Common myeloid progenitor, CD34-positive (primary cell): Measurements from ENCODE around the gene GASK1A.

ENCODE experiments used
- CTCF ChIA-PET: fragments of 350-600 bp; sonication (Branson Sonifier 250); formaldehyde crosslinking; loops from one replicate; lab custom pipeline; 2021; ENCODE audit warnings: antibody characterized with exemption; lab: Charles Lee
- POLR2A ChIA-PET: fragments of 350-600 bp; sonication (Branson Sonifier 250); formaldehyde crosslinking; loops from one replicate; lab custom pipeline; 2021; ENCODE audit warnings: antibody characterized with exemption; lab: Charles Lee
- DNase-seq, 3 donors: peaks; one replicate each; pipeline versions ENCODE4 v3.0.0 to v3.0.0-alpha.2; 2013
- H3K27ac ChIP-seq, 2 experiments: 1 replicate in 1 of 2; 2 replicates in 1 of 2; pipeline ENCODE4 v1.7.0; 2013; ENCODE audit warnings: inconsistent platforms in 2 of 2, low read length in 2 of 2, mild to moderate bottlenecking in 2 of 2, low read depth in 1 of 2, moderate library complexity in 1 of 2; ENCODE audit not compliant: severe bottlenecking in 2 of 2, insufficient read depth in 1 of 2, poor library complexity in 1 of 2
- H3K27me3 ChIP-seq, 5 experiments: replicated peaks in 2 of 5; 1 replicate in 3 of 5; 2 replicates in 2 of 5; pipeline versions ENCODE4 v1.6.1 to v1.7.0; 2013; ENCODE audit warnings: low read length in 4 of 5, mild to moderate bottlenecking in 2 of 5, moderate library complexity in 2 of 5, inconsistent platforms in 1 of 5; ENCODE audit not compliant: insufficient read depth in 5 of 5, control insufficient read depth in 4 of 5
- H3K36me3 ChIP-seq, 4 experiments: 1 replicate in 2 of 4; 2 replicates in 2 of 4; pipeline versions ENCODE4 v1.6.1 to v1.7.0; 2013; ENCODE audit warnings: low read length in 3 of 4, control low read depth in 1 of 4, mild to moderate bottlenecking in 1 of 4; ENCODE audit not compliant: control insufficient read depth in 4 of 4, insufficient read depth in 4 of 4
- H3K4me1 ChIP-seq, 4 experiments: 1 replicate in 3 of 4; 2 replicates in 1 of 4; pipeline versions ENCODE4 v1.6.1 to v1.7.1; 2013; ENCODE audit warnings: low read length in 3 of 4, mild to moderate bottlenecking in 3 of 4, control low read depth in 1 of 4, inconsistent platforms in 1 of 4, moderate library complexity in 1 of 4; ENCODE audit not compliant: control insufficient read depth in 4 of 4, insufficient read depth in 4 of 4; ENCODE audit errors: control extremely low read depth in 1 of 4
- H3K4me3 ChIP-seq, 7 experiments: 1 replicate in 4 of 7; 2 replicates in 3 of 7; pipeline versions ENCODE4 v1.5.1 to v1.7.0; 2013; ENCODE audit warnings: mild to moderate bottlenecking in 7 of 7, low read length in 6 of 7, moderate library complexity in 6 of 7, inconsistent platforms in 2 of 7, low read depth in 2 of 7, control low read depth in 1 of 7; ENCODE audit not compliant: insufficient read depth in 4 of 7, control insufficient read depth in 1 of 7; ENCODE audit errors: extremely low read depth in 1 of 7
- H3K9me3 ChIP-seq, 5 experiments: 1 replicate in 4 of 5; 2 replicates in 1 of 5; pipeline versions ENCODE4 v1.6.1 to v1.7.1; 2013; ENCODE audit warnings: low read length in 4 of 5, mild to moderate bottlenecking in 2 of 5, inconsistent platforms in 1 of 5, low read depth in 1 of 5, moderate library complexity in 1 of 5; ENCODE audit not compliant: control insufficient read depth in 4 of 5, insufficient read depth in 2 of 5; ENCODE audit errors: control extremely low read depth in 1 of 5
- WGBS: methylation state at CpG from one replicate; pipeline ENCODE4 v1.1.5; 2013; ENCODE audit not compliant: insufficient coverage; 5-methylcytosine and 5-hydroxymethylcytosine counted together

The GASK1A gene

GRCh38 chr3:42980909-42981308 lies 1.8 kb downstream of the GASK1A start:
- Histone ChIP-seq H3K4me3 (no peak overlapping the region), H3K36me3 (no peaks in the 10 kb centered on the region), H3K27ac (no peak overlapping the region), H3K4me1 (peaks cover 3 to 12% (median 11%) of the 10 kb centered on the region in 4 experiments), H3K27me3 (peaks cover 0 to 27% (median 15%) of the 10 kb centered on the region in 5 experiments), H3K9me3 (peaks cover 0 to 4% (median 1%) of the 10 kb centered on the region in 5 experiments)
- DNase-seq = no peak
- 100% methylated on average over 6 of the region's 6 CpGs for WGBS
- ChIA-PET POLR2A (no interaction called here), CTCF (interaction anchor here (1.4 kb wide), 1 partner anchor 19 kb away, joined by 5 read pairs; no protein-coding TSS in a partner anchor)

- H3K27ac ChIP-seq = no peak overlapping the region
- H3K4me1 ChIP-seq = peaks cover 3 to 12% (median 11%) of the 10 kb centered on the region in 4 experiments
- H3K4me3 ChIP-seq = no peak overlapping the region
- CTCF ChIA-PET = interaction anchor here (1.7 kb wide), 1 partner anchor 21 kb away, joined by 7 read pairs; no protein-coding TSS in a partner anchor
- H3K9me3 ChIP-seq = no peaks in the 10 kb centered on the region
- peaks cover 0 to 27% (median 15%) of the 10 kb centered on the region in 5 experiments for H3K27me3 ChIP-seq
- DNase-seq = no peak
- POLR2A ChIA-PET = no interaction called here
- 96% methylated on average over 5 of the region's 6 CpGs for WGBS
- no peaks in the 10 kb centered on the region for H3K36me3 ChIP-seq
These were observed 3.7 kb downstream of the GASK1A start for GRCh38 chr3:42982645-42983412.

GRCh38 chr3:42983927-42984326 lies 4.8 kb downstream of the GASK1A start:
- CTCF ChIA-PET = interaction anchor here (1.7 kb wide), 1 partner anchor 22 kb away, joined by 7 read pairs; no protein-coding TSS in a partner anchor
- Histone ChIP-seq H3K4me1 (peaks cover 3 to 11% (median 9%) of the 10 kb centered on the region in 4 experiments), H3K27me3 (peaks cover 0 to 21% (median 15%) of the 10 kb centered on the region in 5 experiments), H3K36me3 (no peaks in the 10 kb centered on the region), H3K9me3 (no peaks in the 10 kb centered on the region), H3K4me3 (no peak overlapping the region), H3K27ac (no peak overlapping the region)
- DNase-seq = no peak
- 81% methylated on average over 2 of the region's 3 CpGs for WGBS
- POLR2A ChIA-PET = no interaction called here

- POLR2A ChIA-PET = no interaction called here
- H3K4me1 ChIP-seq = peaks cover 2 to 5% (median 2%) of the 10 kb centered on the region in 4 experiments
These were observed 5.6 kb downstream of the GASK1A start for GRCh38 chr3:42984701-42985100.

GRCh38 chr3:42988097-42988496 lies 9.0 kb downstream of the GASK1A start:
- H3K4me1 ChIP-seq = no peaks in the 10 kb centered on the region
- 78% methylated on average over 1 of the region's 3 CpGs for WGBS
- H3K36me3 ChIP-seq = no peaks in the 10 kb centered on the region
- POLR2A ChIA-PET = interaction anchor here (0.7 kb wide), 1 partner anchor 63 kb away, joined by 3 read pairs; no protein-coding TSS in a partner anchor
- CTCF ChIA-PET = no interaction called here
- DNase-seq = no peak
- no peak overlapping the region for H3K27ac ChIP-seq
- no peaks in the 10 kb centered on the region for H3K9me3 ChIP-seq
- H3K4me3 ChIP-seq = no peak overlapping the region
- H3K27me3 ChIP-seq = no peaks in the 10 kb centered on the region

More at GRCh38 chr3:42984701-42985100, 5.6 kb downstream of the GASK1A start:
- Histone ChIP-seq H3K36me3 (no peaks in the 10 kb centered on the region), H3K27ac (no peak overlapping the region), H3K4me3 (no peak overlapping the region), H3K9me3 (no peaks in the 10 kb centered on the region), H3K27me3 (peaks cover 0 to 17% (median 15%) of the 10 kb centered on the region in 5 experiments)
- 80% methylated on average over 4 of the region's 4 CpGs for WGBS
- CTCF ChIA-PET = interaction anchor here (1.0 kb wide), 1 partner anchor 23 kb away, joined by 3 read pairs; no protein-coding TSS in a partner anchor
- DNase-seq = no peak

- POLR2A ChIA-PET = interaction anchor here (0.7 kb wide), 1 partner anchor 62 kb away, joined by 3 read pairs; no protein-coding TSS in a partner anchor
- Histone ChIP-seq H3K27me3 (no peaks in the 10 kb centered on the region), H3K4me1 (no peaks in the 10 kb centered on the region), H3K4me3 (no peak overlapping the region), H3K27ac (no peak overlapping the region), H3K9me3 (no peaks in the 10 kb centered on the region), H3K36me3 (no peaks in the 10 kb centered on the region)
- CTCF ChIA-PET = no interaction called here
- no peak for DNase-seq
- 98% methylated on average over 5 of the region's 5 CpGs for WGBS
These were observed 9.5 kb downstream of the GASK1A start for GRCh38 chr3:42988566-42988965.
